IMR-90 (cell line): ENCODE measurements around the gene RELT. TPM values are rescaled to one million over a fixed set of nuclear protein-coding genes. Genes with fewer than 3 reads are reported as not detected.

Experiments
- ATAC-seq: fragments of 200-7000 bp; cut with Tn5 transposase; 2 replicates; pipeline ENCODE4 v1.9.1; 2020; ENCODE audit warnings: low read depth, mild to moderate bottlenecking, moderate library complexity
- BruUV-seq: library from RNA; stranded (reverse); fragments of 400-500 nt; replicated peaks from 2 replicates; lab custom pipeline; 2021; lab: Mats Ljungman, UMichigan
- CTCF ChIA-PET: fragments of 300-600 bp; formaldehyde crosslinking; extraction: SDS; loops from one replicate; lab custom pipeline; 2021; ENCODE audit warnings: antibody characterized with exemption; lab: Yijun Ruan, JAX
- POLR2A ChIA-PET: fragments of 300-600 bp; sonication (Branson Sonifier 250); formaldehyde crosslinking; loops from one replicate; lab custom pipeline; 2022; ENCODE audit warnings: antibody characterized with exemption; ENCODE audit not compliant: unreplicated experiment; lab: Charles Lee
- DNase-seq: peaks from one replicate; pipeline ENCODE4 v3.0.0; 2013
- H2AFZ ChIP-seq: replicated peaks from 2 replicates; pipeline ENCODE3; 2013; ENCODE audit warnings: low read length, mild to moderate bottlenecking; ENCODE audit not compliant: poor library complexity
- H2AK5ac ChIP-seq: 2 replicates; pipeline ENCODE4 v1.6.1; 2013; ENCODE audit warnings: low read depth, low read length, inconsistent platforms
- H2AK9ac ChIP-seq: replicated peaks from 2 replicates; pipeline ENCODE3; 2013; ENCODE audit warnings: mild to moderate bottlenecking, low read depth, low read length, moderate library complexity; ENCODE audit not compliant: poor library complexity
- H2BK120ac ChIP-seq: 2 replicates; pipeline ENCODE4 v1.6.1; 2013; ENCODE audit warnings: low read depth, low read length, inconsistent platforms
- H2BK15ac ChIP-seq: 3 replicates; pipeline ENCODE4 v1.6.1; 2013; ENCODE audit warnings: low read depth, low read length, inconsistent platforms
- H2BK20ac ChIP-seq: 2 replicates; pipeline ENCODE4 v1.6.1; 2013; ENCODE audit warnings: low read depth, mild to moderate bottlenecking, inconsistent platforms, low read length, moderate library complexity
- H2BK5ac ChIP-seq: 2 replicates; pipeline ENCODE4 v1.6.1; 2013; ENCODE audit warnings: mild to moderate bottlenecking, low read depth, low read length, inconsistent platforms; ENCODE audit not compliant: poor library complexity, severe bottlenecking
- H3K14ac ChIP-seq: replicated peaks from 2 replicates; pipeline ENCODE4 v1.6.1; 2013; ENCODE audit warnings: low read depth, low read length, inconsistent platforms
- H3K18ac ChIP-seq: 2 replicates; pipeline ENCODE4 v1.6.1; 2013; ENCODE audit warnings: low read depth, low read length, control low read depth
- H3K23ac ChIP-seq: 2 replicates; pipeline ENCODE4 v1.6.1; 2013; ENCODE audit warnings: low read depth, low read length, inconsistent platforms
- H3K27ac ChIP-seq: 2 replicates; pipeline ENCODE4 v1.5.1; 2013; ENCODE audit warnings: mild to moderate bottlenecking, control low read depth, low read length; ENCODE audit not compliant: insufficient read depth
- H3K27me3 ChIP-seq: 2 replicates; pipeline ENCODE4 v1.6.1; 2013; ENCODE audit warnings: low read length; ENCODE audit not compliant: control insufficient read depth, insufficient read depth
- H3K36me3 ChIP-seq: 2 replicates; pipeline ENCODE4 v1.6.1; 2013; ENCODE audit warnings: low read length, mixed read lengths; ENCODE audit not compliant: control insufficient read depth, insufficient read depth
- H3K4ac ChIP-seq: 2 replicates; pipeline ENCODE4 v1.6.1; 2013; ENCODE audit warnings: low read depth, low read length, inconsistent platforms
- H3K4me1 ChIP-seq: 2 replicates; pipeline ENCODE4 v1.6.1; 2013; ENCODE audit warnings: low read length, mixed read lengths; ENCODE audit not compliant: control insufficient read depth, insufficient read depth
- H3K4me2 ChIP-seq: 2 replicates; pipeline ENCODE4 v1.6.1; 2013; ENCODE audit warnings: low read depth, mild to moderate bottlenecking, control low read depth, low read length, moderate library complexity
- H3K4me3 ChIP-seq: 2 replicates; pipeline ENCODE4 v1.5.1; 2013; ENCODE audit warnings: low read depth, mild to moderate bottlenecking, control low read depth, low read length, moderate library complexity; ENCODE audit not compliant: insufficient read depth
- H3K56ac ChIP-seq: 2 replicates; pipeline ENCODE4 v1.6.1; 2013; ENCODE audit warnings: low read length, inconsistent platforms; ENCODE audit not compliant: insufficient read depth; ENCODE audit errors: extremely low read depth
- H3K79me1 ChIP-seq, 2 experiments: 2 replicates each; pipeline ENCODE4 v1.6.1; 2013; ENCODE audit warnings: low read length in 2 of 2, inconsistent platforms in 1 of 2, low read depth in 1 of 2
- H3K9ac ChIP-seq: 2 replicates; pipeline ENCODE4 v1.6.1; 2013; ENCODE audit warnings: low read depth, low read length, control low read depth
- H3K9me1 ChIP-seq: 2 replicates; pipeline ENCODE4 v1.6.1; 2013; ENCODE audit warnings: low read length, inconsistent platforms; ENCODE audit not compliant: insufficient read depth
- H3K9me3 ChIP-seq: 2 replicates; pipeline ENCODE4 v1.6.1; 2013; ENCODE audit warnings: low read length; ENCODE audit not compliant: control insufficient read depth, insufficient read depth
- H4K20me1 ChIP-seq: 2 replicates; pipeline ENCODE4 v1.6.1; 2013; ENCODE audit warnings: low read length, inconsistent platforms; ENCODE audit not compliant: insufficient read depth
- H4K5ac ChIP-seq: 2 replicates; pipeline ENCODE4 v1.6.1; 2013; ENCODE audit warnings: mild to moderate bottlenecking, low read depth, low read length, control low read depth
- H4K8ac ChIP-seq, 2 experiments: 2 replicates each; pipeline ENCODE4 v1.6.1; 2013; ENCODE audit warnings: low read depth in 2 of 2, low read length in 2 of 2, control low read depth in 1 of 2, inconsistent platforms in 1 of 2
- H4K91ac ChIP-seq: 2 replicates; pipeline ENCODE4 v1.6.1; 2013; ENCODE audit warnings: low read depth, low read length, inconsistent platforms; ENCODE audit not compliant: insufficient read depth
- BHLHE40 ChIP-seq: fragments of 150-350 bp; IDR thresholded peaks from 2 replicates; pipeline ENCODE4 v1.6.1; 2016; ENCODE audit warnings: mild to moderate bottlenecking, low read depth, low read length
- CEBPB ChIP-seq: IDR thresholded peaks from 2 replicates; pipeline ENCODE4 v1.6.1; 2012; ENCODE audit warnings: low read depth, low read length, improper control_type of control experiment
- CHD1 ChIP-seq: IDR thresholded peaks from 2 replicates; pipeline ENCODE4 v1.6.1; 2012; ENCODE audit warnings: low read depth, low read length, improper control_type of control experiment
- ELK1 ChIP-seq: fragments of 150-350 bp; IDR thresholded peaks from 2 replicates; pipeline ENCODE4 v1.6.1; 2016; ENCODE audit warnings: low read depth, mild to moderate bottlenecking, low read length, moderate library complexity, borderline replicate concordance
- FOS ChIP-seq: fragments of 150-350 bp; IDR thresholded peaks from 2 replicates; pipeline ENCODE4 v1.6.1; 2016; ENCODE audit warnings: low read depth, low read length
- MAFK ChIP-seq: IDR thresholded peaks from 2 replicates; pipeline ENCODE4 v1.6.1; 2012; ENCODE audit warnings: low read depth, low read length, improper control_type of control experiment
- MXI1 ChIP-seq: IDR thresholded peaks from 2 replicates; pipeline ENCODE4 v1.6.1; 2012; ENCODE audit warnings: low read depth, mild to moderate bottlenecking, low read length, moderate library complexity, borderline replicate concordance
- POLR2A ChIP-seq: IDR thresholded peaks from 2 replicates; pipeline ENCODE4 v1.6.1; 2012; ENCODE audit warnings: mild to moderate bottlenecking, low read depth, low read length
- RAD21 ChIP-seq: IDR thresholded peaks from 2 replicates; pipeline ENCODE4 v1.6.1; 2012; ENCODE audit warnings: low read length, improper control_type of control experiment
- RFX5 ChIP-seq: IDR thresholded peaks from 2 replicates; pipeline ENCODE4 v1.8.0; 2012; ENCODE audit warnings: low read depth, mild to moderate bottlenecking, low read length, moderate library complexity
- SMC3 ChIP-seq: fragments of 150-350 bp; IDR thresholded peaks from 2 replicates; pipeline ENCODE4 v1.6.1; 2016; ENCODE audit warnings: low read depth, mild to moderate bottlenecking, antibody characterized with exemption, low read length, moderate library complexity
- WGBS, 2 experiments: methylation state at CpG; one replicate each; pipeline versions ENCODE4 v1.1.5 to v1.1.7; 2013; ENCODE audit warnings: missing lambda C conversion rate in 2 of 2; ENCODE audit not compliant: insufficient read length in 1 of 2; ENCODE audit errors: extremely low coverage in 2 of 2; 5-methylcytosine and 5-hydroxymethylcytosine counted together
- dilution Hi-C: fragments of 300-500 bp; cut with HindIII; formaldehyde crosslinking; loops from one replicate; pipeline ENCODE4 v1.14.3; 2018; ENCODE audit warnings: low sequenced_read_pairs; ENCODE audit not compliant: unreplicated experiment
- in situ Hi-C: fragments of 300-500 bp; cut with MboI; formaldehyde crosslinking; loops from 3 replicates; pipeline ENCODE4 v1.14.3; 2019; ENCODE audit warnings: low sequenced_read_pairs, inconsistent platforms, mixed read lengths
- intact Hi-C: fragments of 100-400 bp; cut with micrococcal nuclease; formaldehyde crosslinking; loops from 2 replicates; pipeline ENCODE4 v1.10.0; 2022
- polyA plus RNA-seq, 3 experiments: library from polyadenylated mRNA; depleted of rRNA; stranded (reverse); fragments of >200 nt; gene quantifications; 2 replicates each; pipeline ENCODE4 v1.2.3, GENCODE V29; 2012; ENCODE audit warnings: low replicate concordance in 1 of 3
- total RNA-seq: library from RNA; depleted of rRNA; stranded (reverse); fragments of >200 nt; gene quantifications from 2 replicates; pipeline ENCODE4 v1.2.3, GENCODE V29; 2012
- TF ChIP-seq, protein P1 (sequence below): fragments of 150-350 bp; IDR thresholded peaks from 2 replicates; pipeline ENCODE4 v1.6.1; 2017; ENCODE audit warnings: mild to moderate bottlenecking, antibody characterized with exemption, low read length, low read depth
- TF ChIP-seq, protein P2 (sequence below): conservative IDR thresholded peaks from 2 replicates; pipeline ENCODE4 v1.5.1; 2012; ENCODE audit warnings: mild to moderate bottlenecking, low read depth, low read length, improper control_type of control experiment

The RELT gene
- total and polyA plus RNA-seq, 2 of the 4 experiments (the other 2 are of a cell fraction): 2.3 to 5.3 TPM

GRCh38 chr11:73384125-73384441 lies 7.9 kb downstream of the RELT start (continued):
- TF ChIP-seq, protein P1, sequence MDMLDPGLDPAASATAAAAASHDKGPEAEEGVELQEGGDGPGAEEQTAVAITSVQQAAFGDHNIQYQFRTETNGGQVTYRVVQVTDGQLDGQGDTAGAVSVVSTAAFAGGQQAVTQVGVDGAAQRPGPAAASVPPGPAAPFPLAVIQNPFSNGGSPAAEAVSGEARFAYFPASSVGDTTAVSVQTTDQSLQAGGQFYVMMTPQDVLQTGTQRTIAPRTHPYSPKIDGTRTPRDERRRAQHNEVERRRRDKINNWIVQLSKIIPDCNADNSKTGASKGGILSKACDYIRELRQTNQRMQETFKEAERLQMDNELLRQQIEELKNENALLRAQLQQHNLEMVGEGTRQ: no peak

- H3K79me1 ChIP-seq: peaks cover 40 to 73% of the 10 kb centered on the region in 2 experiments
- no peak overlapping the region for H3K9ac ChIP-seq
- H3K9me1 ChIP-seq: peaks cover 24% of the 10 kb centered on the region; the same call in 1 of the 2 replicates
- intact Hi-C loops: no loop called here
- H3K9me3 ChIP-seq: no peaks in the 10 kb centered on the region
- no peaks in the 10 kb centered on the region for H3K36me3 ChIP-seq
- dilution Hi-C loops: no loop called here
- H3K4me1 ChIP-seq: peaks cover 33% of the 10 kb centered on the region
- no peak overlapping the region for H3K27ac ChIP-seq
- no peak overlapping the region for H2AK9ac ChIP-seq
- no peak overlapping the region for H3K18ac ChIP-seq
- no peak overlapping the region for H2BK20ac ChIP-seq
- no peak overlapping the region for H3K4me2 ChIP-seq
- H2BK15ac ChIP-seq: no peak overlapping the region
- no TSS peak for BruUV-seq
- no peaks in the 10 kb centered on the region for H3K27me3 ChIP-seq
- H4K8ac ChIP-seq: no peak overlapping the region
- no peak overlapping the region for H3K4ac ChIP-seq
- no peak overlapping the region for H3K23ac ChIP-seq
- ATAC-seq: no peak
- H2AK5ac ChIP-seq: no peak overlapping the region
- H4K20me1 ChIP-seq: peaks cover 44% of the 10 kb centered on the region
- H3K56ac ChIP-seq: no peak overlapping the region
- no peak overlapping the region for H2BK120ac ChIP-seq
- in situ Hi-C loops: no loop called here
- no peak overlapping the region for H4K5ac ChIP-seq
- no peak overlapping the region for H3K4me3 ChIP-seq
- ChIA-PET POLR2A (no interaction called here), CTCF (no interaction called here)
- no peak for DNase-seq
- WGBS, 2 experiments: no CpG with 5 or more reads among the region's 4 CpGs
- no peak overlapping the region for H2AFZ ChIP-seq
- TF ChIP-seq RAD21: no peak
- TF ChIP-seq RFX5: no peak
- TF ChIP-seq ELK1: no peak
- no peak for TF ChIP-seq FOS
- TF ChIP-seq, protein P2, sequence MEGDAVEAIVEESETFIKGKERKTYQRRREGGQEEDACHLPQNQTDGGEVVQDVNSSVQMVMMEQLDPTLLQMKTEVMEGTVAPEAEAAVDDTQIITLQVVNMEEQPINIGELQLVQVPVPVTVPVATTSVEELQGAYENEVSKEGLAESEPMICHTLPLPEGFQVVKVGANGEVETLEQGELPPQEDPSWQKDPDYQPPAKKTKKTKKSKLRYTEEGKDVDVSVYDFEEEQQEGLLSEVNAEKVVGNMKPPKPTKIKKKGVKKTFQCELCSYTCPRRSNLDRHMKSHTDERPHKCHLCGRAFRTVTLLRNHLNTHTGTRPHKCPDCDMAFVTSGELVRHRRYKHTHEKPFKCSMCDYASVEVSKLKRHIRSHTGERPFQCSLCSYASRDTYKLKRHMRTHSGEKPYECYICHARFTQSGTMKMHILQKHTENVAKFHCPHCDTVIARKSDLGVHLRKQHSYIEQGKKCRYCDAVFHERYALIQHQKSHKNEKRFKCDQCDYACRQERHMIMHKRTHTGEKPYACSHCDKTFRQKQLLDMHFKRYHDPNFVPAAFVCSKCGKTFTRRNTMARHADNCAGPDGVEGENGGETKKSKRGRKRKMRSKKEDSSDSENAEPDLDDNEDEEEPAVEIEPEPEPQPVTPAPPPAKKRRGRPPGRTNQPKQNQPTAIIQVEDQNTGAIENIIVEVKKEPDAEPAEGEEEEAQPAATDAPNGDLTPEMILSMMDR: no peak
- TF ChIP-seq, protein P1: no peak
- TF ChIP-seq CEBPB: no peak
- TF ChIP-seq CHD1: no peak
- no peak for TF ChIP-seq SMC3
- no peak for TF ChIP-seq BHLHE40
- no peak for TF ChIP-seq MAFK
- no peak for TF ChIP-seq MXI1
- no peak for TF ChIP-seq POLR2A
- no peak overlapping the region for H4K91ac ChIP-seq
- H3K14ac ChIP-seq: no peak overlapping the region
- H2BK5ac ChIP-seq: no peak overlapping the region
These were observed 8.3 kb downstream of the RELT start for GRCh38 chr11:73384531-73384871.
